ENCODE data around the gene TRAF3IP1. TPM values are rescaled to one million over a fixed set of nuclear protein-coding genes. Genes with fewer than 3 reads are reported as not detected.

The TRAF3IP1 gene
- total and polyA plus RNA-seq, 2 of the 13 experiments (the other 11 are each of a cell fraction or from before 2014, with no cell fraction given), result 4.1 to 12.9 TPM

- no TSS peak for BruUV-seq (replicated peaks)
- TF ChIP-seq ZNF251 (CRISPR knock-in tag; IDR thresholded peaks at IDR 0.05), result no peak
- no peak for TF ChIP-seq ZNF678 (CRISPR knock-in tag; IDR thresholded peaks at IDR 0.05)
- TF ChIP-seq BATF2 (CRISPR knock-in tag; IDR thresholded peaks at IDR 0.05), result 0 out of 2 replicates have a peak, but pooled peaks have one; percentile 24
- peak; percentile 78 for TF ChIP-seq ZBTB38 (CRISPR knock-in tag; IDR thresholded peaks at IDR 0.05)
- TF ChIP-seq ZNF616 (CRISPR knock-in tag; IDR thresholded peaks at IDR 0.05; ENCODE audit: low read depth), result no peak
- 0 out of 2 replicates have a peak, but pooled peaks have one; percentile 40 for TF ChIP-seq ZNF441 (CRISPR knock-in tag; IDR thresholded peaks at IDR 0.05; ENCODE audit: borderline replicate concordance)
- no peak for TF ChIP-seq ZNF556 (CRISPR knock-in tag; IDR thresholded peaks at IDR 0.05; ENCODE audit: borderline replicate concordance)
- TF ChIP-seq HOXA3 (CRISPR knock-in tag; IDR thresholded peaks at IDR 0.05), result peak; percentile 22; the same call in 1 of the 2 replicates
- TF ChIP-seq ZNF407 (CRISPR knock-in tag; IDR thresholded peaks at IDR 0.05; ENCODE audit: not compliant biosample characterization), result no peak
- no peak for TF ChIP-seq TIGD3 (CRISPR knock-in tag; IDR thresholded peaks at IDR 0.05; ENCODE audit: borderline replicate concordance)
- TF ChIP-seq RNF2 (conservative IDR thresholded peaks at IDR 0.05; ENCODE audit: low read depth), result no peak
- TF ChIP-seq NONO (IDR thresholded peaks at IDR 0.05), result no peak
- TF ChIP-seq NONO (CRISPR knock-in tag; conservative IDR thresholded peaks at IDR 0.05), result peak; percentile 51; the same call in 1 of the 2 replicates
Measured at GRCh38 chr2:238407566-238407965, 87.2 kb downstream of the TRAF3IP1 start.

More at GRCh38 chr2:238407566-238407965, 87.2 kb downstream of the TRAF3IP1 start:
- Histone ChIP-seq H3K9ac (ENCODE audit: insufficient read depth, low read depth, low read length) (no peak overlapping the region), H3K36me3 (replicated peaks in 1 of 2; ENCODE audit: control insufficient read depth in 1 of 2, insufficient read depth in 2 of 2, low read length in 2 of 2) (no peaks in the 10 kb centered on the region), H3K4me2 (ENCODE audit: low read depth, low read length) (no peak overlapping the region), H3K4me1 (ENCODE audit: insufficient read depth, low read length) (peaks cover 52% of the 10 kb centered on the region), H3K4me3 (replicated peaks in 1 of 3; ENCODE audit: insufficient read depth in 1 of 3, low read depth in 2 of 3, low read length in 3 of 3) (no peak overlapping the region), H3K9me3 (ENCODE audit: low read length) (no peaks in the 10 kb centered on the region), H4K20me1 (ENCODE audit: insufficient read depth, low read length) (no peaks in the 10 kb centered on the region), H3K79me2 (ENCODE audit: insufficient read depth, low read length) (no peaks in the 10 kb centered on the region), H3K27ac (ENCODE audit: extremely low read length, insufficient read depth, low read length) (peak overlapping the region; percentile 2), H2AFZ (ENCODE audit: low read length) (no peak overlapping the region), H3K27me3 (ENCODE audit: control insufficient read depth in 1 of 2, insufficient read depth in 2 of 2, low read length in 2 of 2) (no peaks in the 10 kb centered on the region)
- in situ Hi-C loops (cut with HindIII; ENCODE audit: extremely low pct_ligation_motif_present, low pct_unique_long_range_greater_than_20kb) (no loop called here), intact Hi-C loops (cut with micrococcal nuclease; ENCODE audit: unreplicated experiment) (no loop called here)
- ATAC-seq (no peak), FAIRE-seq (no peak), DNase-seq (ENCODE audit: low spot score) (no peak)
- ChIA-PET POLR2A (no interaction called here), CTCF (ENCODE audit: low intra/inter-chr PET ratio, low total read pairs) (no interaction called here)
- 74% methylated on average over 11 of the region's 11 CpGs for WGBS (ENCODE audit: low lambda C conversion rate)
